Superior temporal gyrus (tissue), 1 donor: ENCODE measurements around the gene AIF1.

Experiments
- DNase-seq: peaks from one replicate; pipeline ENCODE4 v3.0.0-alpha.2; 2016; ENCODE audit errors: extremely low spot score

The AIF1 gene

GRCh38 chr6:31614684-31615578 is at the start of gene AIF1:
Gene AIF1 (plus strand): TSS chr6:31615234. CDS start chr6:31615330, 96 bp downstream.
- DNase-seq: no peak

- no peak for DNase-seq
Measured at GRCh38 chr6:31567531-31568370, 47.3 kb upstream of the AIF1 start.

DNA sequence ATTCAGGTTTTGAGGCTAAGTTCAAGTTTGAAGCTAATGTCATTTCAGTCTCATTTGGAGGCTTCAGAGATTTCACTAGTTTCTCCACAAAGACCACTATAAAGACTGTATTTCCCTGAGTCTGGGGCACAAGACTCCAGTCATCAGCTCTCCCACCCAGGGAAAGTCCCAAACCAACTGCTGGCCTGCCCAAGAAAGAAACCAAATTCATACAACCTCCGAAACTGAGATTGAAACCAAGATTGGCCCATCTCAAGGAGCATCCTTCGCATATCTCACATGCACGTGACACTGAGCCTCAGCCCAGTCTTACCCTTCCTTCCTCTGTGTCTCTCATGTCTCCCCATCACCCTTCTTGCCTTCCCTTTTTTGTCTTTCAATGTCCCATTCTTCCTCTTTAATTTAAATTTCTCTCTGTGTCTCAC is 46.5 kb upstream of the AIF1 start:
- no peak for DNase-seq

- DNase-seq: no peak
Measured at GRCh38 chr6:31569861-31570536, 45.0 kb upstream of the AIF1 start.

GRCh38 chr6:31572041-31572911 is 42.8 kb upstream of the AIF1 start, which contains the start of gene LTA:
Gene LTA (plus strand): TSS chr6:31572289. CDS start chr6:31572743, 454 bp downstream.
- no peak for DNase-seq

- DNase-seq: no peak
Measured at GRCh38 chr6:31573239-31574105, 41.6 kb upstream of the AIF1 start.

- DNase-seq: no peak
Measured at GRCh38 chr6:31574106-31575061, 40.6 kb upstream of the AIF1 start.

GRCh38 chr6:31575335-31575901 is 39.6 kb upstream of the AIF1 start, which contains the start of gene TNF:
Gene TNF (plus strand): TSS chr6:31575565. CDS start chr6:31575742, 177 bp downstream.
- no peak for DNase-seq

- no peak for DNase-seq
Measured at GRCh38 chr6:31575952-31576685, 38.9 kb upstream of the AIF1 start.

DNA sequence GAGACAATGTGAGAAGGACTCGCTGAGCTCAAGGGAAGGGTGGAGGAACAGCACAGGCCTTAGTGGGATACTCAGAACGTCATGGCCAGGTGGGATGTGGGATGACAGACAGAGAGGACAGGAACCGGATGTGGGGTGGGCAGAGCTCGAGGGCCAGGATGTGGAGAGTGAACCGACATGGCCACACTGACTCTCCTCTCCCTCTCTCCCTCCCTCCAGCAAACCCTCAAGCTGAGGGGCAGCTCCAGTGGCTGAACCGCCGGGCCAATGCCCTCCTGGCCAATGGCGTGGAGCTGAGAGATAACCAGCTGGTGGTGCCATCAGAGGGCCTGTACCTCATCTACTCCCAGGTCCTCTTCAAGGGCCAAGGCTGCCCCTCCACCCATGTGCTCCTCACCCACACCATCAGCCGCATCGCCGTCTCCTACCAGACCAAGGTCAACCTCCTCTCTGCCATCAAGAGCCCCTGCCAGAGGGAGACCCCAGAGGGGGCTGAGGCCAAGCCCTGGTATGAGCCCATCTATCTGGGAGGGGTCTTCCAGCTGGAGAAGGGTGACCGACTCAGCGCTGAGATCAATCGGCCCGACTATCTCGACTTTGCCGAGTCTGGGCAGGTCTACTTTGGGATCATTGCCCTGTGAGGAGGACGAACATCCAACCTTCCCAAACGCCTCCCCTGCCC is 38.0 kb upstream of the AIF1 start:
- DNase-seq: no peak

DNA sequence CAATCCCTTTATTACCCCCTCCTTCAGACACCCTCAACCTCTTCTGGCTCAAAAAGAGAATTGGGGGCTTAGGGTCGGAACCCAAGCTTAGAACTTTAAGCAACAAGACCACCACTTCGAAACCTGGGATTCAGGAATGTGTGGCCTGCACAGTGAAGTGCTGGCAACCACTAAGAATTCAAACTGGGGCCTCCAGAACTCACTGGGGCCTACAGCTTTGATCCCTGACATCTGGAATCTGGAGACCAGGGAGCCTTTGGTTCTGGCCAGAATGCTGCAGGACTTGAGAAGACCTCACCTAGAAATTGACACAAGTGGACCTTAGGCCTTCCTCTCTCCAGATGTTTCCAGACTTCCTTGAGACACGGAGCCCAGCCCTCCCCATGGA is 37.5 kb upstream of the AIF1 start:
- no peak for DNase-seq

GRCh38 chr6:31578184-31579118 is 36.6 kb upstream of the AIF1 start:
- no peak for DNase-seq

DNA sequence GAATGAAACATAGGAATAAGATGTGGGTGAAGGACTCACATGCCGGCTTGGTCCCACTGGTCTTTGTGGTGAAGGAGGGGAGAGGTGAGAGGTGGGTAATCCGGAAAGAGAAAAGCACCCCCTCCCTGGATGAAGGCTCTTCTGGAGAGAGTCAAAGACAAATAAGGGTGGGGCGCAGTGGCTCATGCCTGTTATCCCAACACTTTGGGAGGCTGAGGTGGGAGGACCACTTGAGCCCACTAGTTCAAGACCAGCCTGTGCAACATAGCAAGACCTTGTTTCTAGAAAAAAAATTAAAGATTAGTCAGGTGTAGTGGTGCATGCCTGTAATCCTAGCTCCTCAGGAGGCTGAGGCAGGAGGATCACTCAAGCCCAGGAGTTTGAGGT is 35.9 kb upstream of the AIF1 start:
- DNase-seq: no peak

DNA sequence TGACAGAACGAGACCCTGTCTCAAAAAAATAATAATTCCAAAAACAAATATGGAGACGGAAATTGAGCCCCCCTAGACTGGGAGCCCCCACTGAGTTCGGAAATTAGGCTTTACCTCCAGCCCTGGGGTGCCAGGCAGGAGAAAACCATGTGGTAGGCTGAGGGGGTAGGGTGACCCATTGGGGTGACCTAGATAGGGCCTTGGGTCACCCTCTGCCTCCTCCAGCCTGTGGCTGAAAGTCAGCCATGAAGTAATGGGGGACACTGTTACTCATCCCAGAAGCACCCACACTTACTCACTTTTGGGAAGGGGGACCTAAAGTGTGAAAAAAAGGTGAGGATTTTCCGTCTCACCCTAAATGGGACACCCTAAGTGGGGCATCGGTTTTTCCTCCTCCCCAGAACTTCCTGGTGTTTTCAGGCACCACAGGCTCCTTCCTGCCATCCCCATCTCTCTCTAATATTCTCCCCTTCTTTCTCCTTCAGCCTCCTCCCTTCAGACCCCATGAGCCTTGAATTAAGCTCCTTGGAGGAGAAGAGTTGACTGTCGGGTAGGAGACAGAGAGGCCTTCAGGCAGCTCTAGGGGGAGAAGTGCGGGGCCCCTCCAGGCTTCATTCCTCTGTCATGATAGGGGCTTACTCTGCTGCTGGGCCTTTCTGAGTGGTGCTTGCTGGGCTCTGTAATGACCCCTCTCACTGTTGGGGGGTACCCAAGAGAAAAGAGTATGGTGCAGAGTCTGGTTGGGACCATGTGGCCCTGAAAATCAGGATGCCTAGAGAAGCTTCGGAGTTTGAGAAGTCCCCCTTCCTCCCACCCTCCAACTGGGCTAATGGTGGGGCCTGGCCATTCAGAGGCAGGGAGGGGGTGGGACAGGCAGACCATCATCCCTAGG is 35.2 kb upstream of the AIF1 start:
- DNase-seq: no peak

DNA sequence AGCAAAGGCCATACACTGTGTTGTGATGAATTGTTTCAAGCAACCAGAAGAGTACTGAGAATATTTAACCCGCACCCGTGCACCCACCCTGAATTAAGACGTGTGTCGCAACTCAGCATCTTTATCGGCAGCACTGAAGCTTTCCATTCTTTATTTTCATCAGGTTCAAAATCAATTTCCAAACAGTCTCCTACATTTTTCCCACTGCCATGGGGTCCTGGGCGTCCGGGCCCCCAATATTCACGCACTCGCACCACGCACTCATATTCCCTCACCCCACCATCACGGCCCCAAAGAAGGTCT is 34.6 kb upstream of the AIF1 start:
- DNase-seq: no peak
